GOT3 (cell line): ENCODE measurements around the gene ABRACL.
"Not testable (repeated sequence)": the region's sequence is repeated elsewhere in the genome, so short reads cannot be mapped to it uniquely, and the experiment has no call there.

ENCODE experiments used
- DNase-seq: peaks from one replicate; lab custom pipeline; 2025; ENCODE audit warnings: mixed read lengths; lab: John Stamatoyannopoulos, UW

Gene ABRACL

GRCh38 chr6:139011980-139012379, 16.6 kb upstream of the ABRACL start:
- no peak for DNase-seq

- DNase-seq: no peak
These were observed 15.3 kb upstream of the ABRACL start for GRCh38 chr6:139013185-139013800.

GRCh38 chr6:139014945-139015344, 13.6 kb upstream of the ABRACL start:
- no peak for DNase-seq

GRCh38 chr6:139016337-139017213, 12.0 kb upstream of the ABRACL start:
- no peak for DNase-seq

- DNase-seq: no peak
These were observed 11.3 kb upstream of the ABRACL start for GRCh38 chr6:139017227-139017626.

GRCh38 chr6:139019722-139020121, 8.8 kb upstream of the ABRACL start:
- DNase-seq: no peak

- no peak for DNase-seq
These were observed 7.9 kb upstream of the ABRACL start for GRCh38 chr6:139020689-139021088.

- not testable (repeated sequence) for DNase-seq
These were observed 3.1 kb upstream of the ABRACL start for GRCh38 chr6:139025416-139025815.

- DNase-seq: no peak
These were observed 844 bp upstream of the ABRACL start for GRCh38 chr6:139027620-139028182.

GRCh38 chr6:139028215-139028657, 309 bp upstream of the ABRACL start:
- DNase-seq: no peak

- no peak for DNase-seq
These were observed 1.1 kb downstream of the ABRACL start for GRCh38 chr6:139029470-139030227.

GRCh38 chr6:139030228-139030963, 1.9 kb downstream of the ABRACL start:
- no peak for DNase-seq

- DNase-seq: no peak
These were observed 8.9 kb downstream of the ABRACL start for GRCh38 chr6:139037490-139037889.

GRCh38 chr6:139044250-139044649, 15.7 kb downstream of the ABRACL start:
- no peak for DNase-seq

GRCh38 chr6:139047677-139048076, 19.1 kb downstream of the ABRACL start:
- DNase-seq: no peak

- DNase-seq: not testable (repeated sequence)
These were observed 20.4 kb downstream of the ABRACL start for GRCh38 chr6:139048912-139049311.

- not testable (repeated sequence) for DNase-seq
These were observed 21.7 kb downstream of the ABRACL start for GRCh38 chr6:139050131-139050769.

GRCh38 chr6:139050770-139051313, 22.3 kb downstream of the ABRACL start:
- no peak for DNase-seq

GRCh38 chr6:139051396-139052060, 23.0 kb downstream of the ABRACL start:
- DNase-seq: no peak

GRCh38 chr6:139053382-139053781, 24.8 kb downstream of the ABRACL start:
- no peak for DNase-seq
